GM23338 (cell line): ENCODE results near the gene LRTM1. TPM values are rescaled to one million over a fixed set of nuclear protein-coding genes. Genes with fewer than 3 reads are reported as not detected.

Experiments
- ATAC-seq: fragments of 200-7000 bp; cut with Tn5 transposase; 3 replicates; pipeline ENCODE4 v1.9.1; 2020
- DNase-seq: peaks from one replicate; pipeline ENCODE4 v3.0.0-alpha.2; 2015; ENCODE audit warnings: low spot score
- H2AFZ ChIP-seq: fragments of 200-600 bp; sonication (generic); 2 replicates; pipeline ENCODE4 v1.8.0; 2016; ENCODE audit warnings: antibody characterized with exemption, mild to moderate bottlenecking, moderate library complexity
- H3F3A ChIP-seq: fragments of 200-600 bp; sonication (generic); replicated peaks from 2 replicates; pipeline ENCODE4 v1.8.0; 2017; ENCODE audit warnings: antibody characterized with exemption, mixed run types, low read depth
- H3K27ac ChIP-seq: fragments of 200-600 bp; sonication (generic); 2 replicates; pipeline ENCODE4 v1.6.1; 2016; ENCODE audit warnings: low read depth
- H3K27me3 ChIP-seq: fragments of 200-600 bp; sonication (generic); 2 replicates; pipeline ENCODE4 v1.8.0; 2016; ENCODE audit warnings: mild to moderate bottlenecking, mixed run types, moderate library complexity; ENCODE audit not compliant: insufficient read depth
- H3K36me3 ChIP-seq: fragments of 200-600 bp; sonication (generic); 2 replicates; pipeline ENCODE4 v1.8.0; 2016; ENCODE audit warnings: mild to moderate bottlenecking; ENCODE audit not compliant: insufficient read depth
- H3K4me1 ChIP-seq: fragments of 200-600 bp; sonication (generic); 2 replicates; pipeline ENCODE4 v1.8.0; 2016; ENCODE audit warnings: mild to moderate bottlenecking, moderate library complexity; ENCODE audit not compliant: insufficient read depth
- H3K4me2 ChIP-seq: fragments of 200-600 bp; sonication (generic); 2 replicates; pipeline ENCODE4 v1.7.1; 2017; ENCODE audit warnings: mixed run types
- H3K4me3 ChIP-seq: fragments of 200-600 bp; sonication (generic); 2 replicates; pipeline ENCODE4 v1.6.1; 2016; ENCODE audit warnings: mixed run types
- H3K79me2 ChIP-seq: fragments of 200-600 bp; sonication (generic); replicated peaks from 2 replicates; pipeline ENCODE4 v1.8.0; 2017; ENCODE audit warnings: mild to moderate bottlenecking; ENCODE audit not compliant: insufficient read depth
- H3K9me2 ChIP-seq: fragments of 200-600 bp; sonication (generic); 2 replicates; pipeline ENCODE4 v1.8.0; 2017; ENCODE audit not compliant: insufficient read depth
- H4K20me1 ChIP-seq: fragments of 200-600 bp; sonication (generic); replicated peaks from 2 replicates; pipeline ENCODE4 v1.8.0; 2017; ENCODE audit warnings: mild to moderate bottlenecking; ENCODE audit not compliant: insufficient read depth
- H3K27ac Mint-ChIP-seq: 2 replicates; pipeline ENCODE4 v1.8.0; 2020; ENCODE audit warnings: inconsistent platforms, mild to moderate bottlenecking, moderate library complexity, mixed read lengths
- H3K27me3 Mint-ChIP-seq: 3 replicates; pipeline ENCODE4 v1.8.0; 2022; ENCODE audit warnings: low read depth, mild to moderate bottlenecking, moderate library complexity, mixed read lengths, inconsistent platforms; ENCODE audit not compliant: insufficient read depth, poor library complexity
- H3K36me3 Mint-ChIP-seq: 3 replicates; pipeline ENCODE4 v1.8.0; 2021; ENCODE audit warnings: low read depth, mild to moderate bottlenecking, inconsistent platforms, moderate library complexity, mixed read lengths
- H3K4me1 Mint-ChIP-seq: 3 replicates; pipeline ENCODE4 v1.8.0; 2020; ENCODE audit warnings: mild to moderate bottlenecking, inconsistent platforms, mixed read lengths
- H3K4me3 Mint-ChIP-seq: 3 replicates; pipeline ENCODE4 v1.8.0; 2021; ENCODE audit warnings: moderate library complexity, mild to moderate bottlenecking, inconsistent platforms, mixed read lengths
- H3K9me3 Mint-ChIP-seq: 3 replicates; pipeline ENCODE4 v1.8.0; 2020; ENCODE audit warnings: moderate library complexity, mild to moderate bottlenecking, inconsistent platforms, mixed read lengths
- CREB1 ChIP-seq: fragments of 250-450 bp; sonication (Bioruptor Pico); IDR thresholded peaks from 2 replicates; pipeline ENCODE4 v1.5.0; 2020; ENCODE audit warnings: low read depth, mild to moderate bottlenecking, moderate library complexity
- ETS1 ChIP-seq: IDR thresholded peaks from 2 replicates; pipeline ENCODE4 v1.6.1; 2016; ENCODE audit warnings: antibody characterized with exemption
- EZH2 ChIP-seq: fragments of 200-600 bp; sonication (generic); IDR thresholded peaks from one replicate; pipeline ENCODE4 v1.8.0; 2017; ENCODE audit warnings: antibody characterized with exemption, mild to moderate bottlenecking, low read depth; ENCODE audit not compliant: unreplicated experiment
- JUNB ChIP-seq: IDR thresholded peaks from one replicate; pipeline ENCODE4 v1.6.1; 2016; ENCODE audit warnings: antibody characterized with exemption; ENCODE audit not compliant: unreplicated experiment
- POLR2AphosphoS5 ChIP-seq: IDR thresholded peaks from 2 replicates; pipeline ENCODE4 v1.6.1; 2016; ENCODE audit warnings: antibody characterized with exemption, low read depth
- REST ChIP-seq: IDR thresholded peaks from one replicate; pipeline ENCODE4 v1.6.1; 2018; ENCODE audit warnings: antibody characterized with exemption; ENCODE audit not compliant: unreplicated experiment
- ZNF331 ChIP-seq: fragments of 250-450 bp; sonication (Bioruptor Pico); IDR thresholded peaks from 2 replicates; pipeline ENCODE4 v1.5.0; 2020; ENCODE audit warnings: low read depth, mild to moderate bottlenecking, moderate library complexity
- ZNF462 ChIP-seq: fragments of 250-450 bp; sonication (Bioruptor Pico); IDR thresholded peaks from 2 replicates; pipeline ENCODE4 v1.5.0; 2020; ENCODE audit warnings: mild to moderate bottlenecking, moderate library complexity
- polyA plus RNA-seq: library from polyadenylated mRNA; unstranded; fragments of >200 nt; fragmentation: Nextera tagmentation; extraction: Ambion mirVana; gene quantifications from 2 replicates; pipeline ENCODE4 v1.2.1, GENCODE V29; 2016
- total RNA-seq: library from RNA; depleted of rRNA; stranded (reverse); fragments of >200 nt; shearing (Covaris generic); gene quantifications from 2 replicates; pipeline ENCODE4 v1.2.3, GENCODE V29; 2014

The LRTM1 gene
- total and polyA plus RNA-seq, 2 experiments from 2014 or later = 0.47 TPM; not detected in 1

GRCh38 chr3:54950391-54951003 lies 22.6 kb upstream of the LRTM1 start (continued):
- TF ChIP-seq ZNF462 (no peak), JUNB (no peak)

GRCh38 chr3:54949491-54950044 lies 21.7 kb upstream of the LRTM1 start:
- ATAC-seq = no peak
- H3K4me1 Mint-ChIP-seq = peaks cover 12% of the 10 kb centered on the region

More at GRCh38 chr3:54949491-54950044, 21.7 kb upstream of the LRTM1 start:
- Histone ChIP-seq H3F3A (no peaks in the 10 kb centered on the region), H3K27ac (no peak overlapping the region), H3K9me2 (0 out of 2 replicates have a peak, but pooled peaks cover 3% of the 10 kb centered on the region), H3K4me3 (no peak overlapping the region), H3K4me1 (peaks cover 5% of the 10 kb centered on the region; the same call in 1 of the 2 replicates), H3K27me3 (no peaks in the 10 kb centered on the region), H3K79me2 (no peaks in the 10 kb centered on the region), H3K4me2 (no peak overlapping the region), H4K20me1 (no peaks in the 10 kb centered on the region), H2AFZ (no peak overlapping the region), H3K36me3 (no peaks in the 10 kb centered on the region)
- no peak for DNase-seq
- no peaks in the 10 kb centered on the region for H3K36me3 Mint-ChIP-seq
- H3K9me3 Mint-ChIP-seq = no peaks in the 10 kb centered on the region
- no peak for TF ChIP-seq ETS1
- TF ChIP-seq ZNF331 = no peak
- TF ChIP-seq EZH2 = no peak
- TF ChIP-seq REST = no peak
- no peak for TF ChIP-seq CREB1 (CRISPR knock-in tag)
- no peak for TF ChIP-seq POLR2AphosphoS5
- H3K27me3 Mint-ChIP-seq = peaks cover 10% of the 10 kb centered on the region
- no peak overlapping the region for H3K4me3 Mint-ChIP-seq
- no peak overlapping the region for H3K27ac Mint-ChIP-seq
